T-helper 1 cell (primary cell): ENCODE data around the gene JPH4.
"Not testable (repeated sequence)": the region's sequence is repeated elsewhere in the genome, so short reads cannot be mapped to it uniquely, and the experiment has no call there.

Source experiments
- DNase-seq, 5 donors: peaks; one replicate each; pipeline ENCODE4 v3.0.0-alpha.2; 2012 to 2020
- total RNA-seq, 4 donors: gene quantifications; one replicate each; lab custom pipeline; 2026; lab: John Stamatoyannopoulos, UW

The JPH4 gene
- total RNA-seq: 0 to 0.12 (median 0) reads per million in 4 donors

DNA sequence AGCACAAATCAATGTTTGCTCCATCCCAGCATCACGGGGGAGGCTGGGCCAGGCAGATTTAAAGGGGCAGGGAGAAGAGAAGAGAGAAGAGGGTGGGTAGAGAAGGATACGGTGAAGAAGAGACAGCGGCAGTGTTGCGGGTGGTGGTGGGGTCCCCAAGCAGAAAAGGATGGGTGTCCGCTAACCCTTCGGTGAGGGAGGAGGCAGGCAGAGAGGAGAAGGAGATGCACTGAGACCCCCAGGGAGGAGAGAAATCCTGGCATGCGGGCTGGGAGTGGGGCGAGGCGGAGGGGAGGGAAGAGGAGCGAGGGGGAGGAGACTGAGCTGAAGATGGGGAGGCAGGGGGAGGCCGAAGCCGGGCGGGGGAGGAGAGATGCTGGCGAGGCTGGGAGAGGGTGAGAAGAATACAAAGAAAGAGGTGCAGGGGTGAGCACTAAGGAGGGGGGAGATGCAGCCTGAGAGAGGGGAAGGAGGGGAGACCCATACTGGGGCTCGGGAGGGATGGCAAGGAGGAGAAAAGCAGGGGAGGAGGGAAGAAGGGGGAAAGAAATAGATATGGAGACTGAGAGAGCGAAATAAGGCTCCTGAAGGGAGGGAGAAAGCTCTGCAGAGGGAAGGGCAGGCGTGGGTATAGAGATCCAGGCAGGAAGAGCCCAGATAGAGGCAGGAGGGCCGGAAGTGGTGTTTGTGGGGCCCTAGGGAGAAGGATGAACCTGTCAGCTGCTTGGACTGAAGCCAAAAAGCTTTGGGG is at the start of gene JPH4:
Gene JPH4, minus strand, starts transcription at position 231 of the 751 bp plus-strand sequence. CDS start 1,337 bp downstream, outside the sequence.
- DNase-seq: no peak

DNA sequence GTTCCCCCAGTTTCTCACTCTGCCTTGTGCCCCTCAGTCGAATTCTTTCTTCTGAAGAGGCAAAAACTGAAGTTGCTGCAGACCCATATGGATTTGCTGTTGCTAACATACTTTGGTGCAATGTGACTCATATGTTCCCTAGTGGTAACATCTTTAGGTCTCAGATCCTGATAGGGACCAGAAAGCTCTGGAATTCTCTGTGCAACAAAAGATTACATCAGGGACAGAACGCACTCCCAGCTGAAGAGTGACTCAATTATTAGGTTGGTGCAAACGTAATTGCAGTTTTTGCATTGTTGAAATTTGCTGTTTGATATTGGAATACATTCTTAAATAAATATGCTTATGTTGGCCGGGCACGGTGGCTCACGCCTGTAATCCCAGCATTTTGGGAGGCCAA is 49.4 kb upstream of the JPH4 start:
- no peak for DNase-seq

DNA sequence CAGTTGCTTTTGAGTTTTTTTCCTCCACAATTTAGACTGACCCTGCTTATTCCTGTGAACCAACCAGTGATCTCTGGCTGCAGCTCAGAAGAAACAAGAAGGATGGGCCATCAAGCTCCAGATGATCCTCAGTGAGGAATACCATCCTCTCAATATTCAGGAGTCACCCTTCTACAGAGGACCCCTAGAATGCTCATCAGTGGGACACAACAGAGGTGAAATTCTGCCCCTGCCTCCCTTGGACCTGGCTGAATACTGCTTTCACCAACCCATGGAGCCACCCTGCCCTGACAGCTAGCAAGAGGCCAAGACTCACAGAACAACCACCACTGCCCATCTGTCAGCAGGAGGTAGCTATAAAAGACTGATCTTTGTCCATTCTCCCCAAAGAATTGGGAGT is 48.4 kb upstream of the JPH4 start:
- DNase-seq: no peak

DNA sequence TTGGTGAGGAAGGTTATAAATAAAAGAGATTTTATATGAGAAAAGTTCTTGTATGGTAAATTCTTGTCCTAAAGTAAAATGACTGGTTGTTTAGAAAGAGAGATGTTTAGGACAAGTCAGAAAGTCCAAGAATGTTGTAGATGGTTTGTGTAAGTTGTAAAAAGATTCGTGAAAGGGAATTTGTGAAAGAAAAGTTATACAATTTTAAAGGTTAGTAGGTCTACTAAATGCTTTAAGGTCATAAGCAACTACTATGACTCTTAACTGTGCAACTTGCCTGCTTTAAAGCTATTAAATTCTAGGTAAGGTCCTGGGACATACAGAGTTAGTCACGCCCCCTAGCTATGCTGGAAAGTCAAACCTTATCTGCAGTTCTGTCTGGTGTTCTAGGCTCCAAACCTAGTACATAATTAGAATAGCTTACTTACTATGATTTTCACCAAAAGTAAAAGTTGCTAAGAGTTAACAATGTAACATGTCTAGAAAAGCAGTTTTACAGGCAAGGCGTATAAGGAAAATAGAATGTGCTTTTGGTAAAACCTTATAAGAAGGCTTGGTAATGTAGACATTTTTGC is 46.3 kb upstream of the JPH4 start:
- no peak for DNase-seq

DNA sequence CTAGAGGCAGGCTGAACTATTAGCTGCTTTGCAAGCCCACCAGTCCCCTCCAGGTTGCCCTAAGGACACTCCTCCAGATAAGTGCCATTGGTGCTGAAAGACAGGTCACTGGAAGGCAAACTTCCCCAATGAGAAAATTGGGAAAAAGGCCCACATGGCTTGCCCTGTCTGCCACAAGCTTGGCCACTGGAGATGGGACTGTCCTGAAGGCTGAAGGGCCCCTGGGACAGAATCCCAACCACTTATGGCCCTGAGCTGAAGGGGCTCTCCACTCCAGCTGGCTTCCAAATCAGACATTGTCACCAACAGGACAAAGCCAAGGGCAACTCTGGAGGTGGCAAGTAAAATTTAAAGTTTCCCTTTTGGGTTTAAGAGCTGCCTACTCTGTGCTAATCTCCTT is 45.4 kb upstream of the JPH4 start:
- no peak for DNase-seq

DNA sequence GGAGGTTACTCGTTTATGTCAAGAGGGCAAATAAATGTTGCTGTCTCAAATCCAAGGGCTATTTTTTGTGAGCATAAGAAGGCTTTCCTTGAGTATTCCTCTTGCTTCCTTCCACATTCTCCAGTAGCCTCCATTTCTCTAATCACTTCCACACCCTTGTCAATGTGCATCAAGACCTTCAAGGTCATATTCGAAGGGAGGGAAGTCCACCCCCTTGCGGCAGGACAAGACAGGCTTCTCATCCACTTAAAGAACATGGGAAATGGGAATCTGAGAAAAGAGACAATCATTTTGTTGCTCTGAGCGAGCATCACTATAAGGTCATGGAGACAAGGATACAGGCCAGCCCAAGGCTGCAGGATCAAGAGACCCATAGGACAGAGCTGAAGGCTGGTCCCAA is 44.4 kb upstream of the JPH4 start:
- DNase-seq: no peak

DNA sequence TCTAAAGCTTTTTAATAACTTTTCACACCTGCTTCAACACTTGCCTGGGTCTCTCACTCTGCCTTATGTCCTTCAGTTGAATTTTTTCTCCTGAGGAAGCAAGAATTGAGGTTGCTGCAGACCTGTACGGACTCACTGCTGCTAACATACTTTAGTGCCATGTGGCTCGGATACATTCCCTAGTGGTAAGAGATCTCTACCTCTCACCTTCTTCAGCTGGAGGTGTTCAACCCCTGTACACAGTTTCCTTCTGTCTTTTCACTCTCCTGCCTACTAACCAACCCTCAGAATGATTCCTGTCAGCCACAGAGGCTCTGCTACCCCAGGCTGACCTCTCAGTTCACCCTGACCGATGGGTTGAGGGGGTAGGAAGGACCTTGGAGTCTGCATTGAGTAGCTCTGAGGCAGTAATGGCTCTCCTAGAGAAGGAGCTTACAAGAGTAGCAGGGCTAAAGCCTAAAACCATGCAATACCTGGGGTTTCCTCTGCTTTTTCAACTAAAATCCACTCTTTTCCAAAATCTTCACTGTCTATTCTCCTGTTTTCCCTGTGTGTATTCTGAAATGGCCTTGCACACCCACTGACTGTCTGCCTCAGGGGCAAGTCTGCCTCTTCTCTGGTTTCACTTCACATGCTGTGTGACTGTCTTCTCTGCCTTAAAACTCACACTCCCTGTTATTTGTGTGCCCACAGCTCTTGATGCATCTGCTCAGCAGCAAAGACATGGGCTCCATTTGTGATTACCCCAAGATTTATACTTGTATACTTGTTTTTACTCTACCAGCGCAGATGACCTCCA is 43.5 kb upstream of the JPH4 start:
- DNase-seq: no peak

DNA sequence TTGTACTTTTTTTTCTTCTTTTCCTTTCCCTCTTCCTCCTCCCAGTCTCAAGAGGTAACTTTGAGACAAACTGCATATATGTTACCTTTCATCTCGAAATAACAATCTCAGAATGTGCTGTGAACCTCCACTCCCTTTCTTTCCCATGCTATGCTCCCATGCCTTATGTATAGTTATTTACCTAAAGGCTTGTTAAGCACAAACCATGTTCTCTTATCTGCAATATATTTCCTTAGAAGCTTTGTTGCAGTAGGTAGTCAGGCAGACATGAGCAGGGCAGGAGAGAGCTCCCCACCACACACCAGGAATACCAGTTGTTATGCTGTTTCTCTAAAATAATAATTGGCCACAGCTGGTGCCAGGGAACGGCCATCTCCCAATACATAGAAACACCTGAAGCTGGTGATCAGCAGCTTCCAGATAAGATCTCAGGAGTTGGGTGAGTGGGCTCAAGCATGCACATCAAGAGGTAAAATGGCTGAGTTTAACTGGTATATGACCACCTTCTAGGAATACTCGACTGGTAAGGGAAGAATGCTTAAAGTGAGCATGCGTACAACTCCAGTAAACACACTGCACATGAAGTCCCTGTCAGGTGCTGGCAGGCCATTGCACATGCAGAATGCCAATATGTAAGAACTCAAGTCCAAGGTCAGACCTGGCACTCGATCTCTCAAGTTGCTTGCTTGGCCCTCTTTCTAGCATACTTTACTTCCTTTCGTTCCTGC is 42.8 kb upstream of the JPH4 start:
- no peak for DNase-seq

DNA sequence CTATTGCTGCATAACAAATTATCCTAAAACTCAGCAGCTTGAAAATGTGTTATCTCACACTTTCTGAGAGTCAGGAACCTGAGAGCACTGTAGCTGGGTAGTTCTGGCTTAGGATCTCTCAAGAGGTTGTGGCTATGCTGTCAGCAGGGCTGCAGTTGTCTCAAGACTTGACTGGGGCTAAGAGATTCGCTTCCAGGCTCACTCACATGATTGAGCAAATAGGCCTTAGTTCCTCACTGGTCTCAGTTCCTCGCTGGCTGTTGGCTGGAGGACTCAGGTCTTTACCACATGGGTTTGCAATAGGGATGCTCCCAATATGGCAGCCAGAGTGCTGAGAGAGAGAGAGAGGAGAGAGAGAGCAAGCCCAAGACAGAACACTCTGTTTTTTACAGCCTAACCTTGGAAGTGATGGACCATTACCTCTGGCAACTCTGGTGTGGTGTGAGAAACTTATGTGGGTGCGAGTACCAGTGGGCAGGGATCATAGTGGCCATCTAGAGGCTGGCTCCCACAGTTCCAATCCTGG is 41.6 kb upstream of the JPH4 start:
- DNase-seq: no peak

DNA sequence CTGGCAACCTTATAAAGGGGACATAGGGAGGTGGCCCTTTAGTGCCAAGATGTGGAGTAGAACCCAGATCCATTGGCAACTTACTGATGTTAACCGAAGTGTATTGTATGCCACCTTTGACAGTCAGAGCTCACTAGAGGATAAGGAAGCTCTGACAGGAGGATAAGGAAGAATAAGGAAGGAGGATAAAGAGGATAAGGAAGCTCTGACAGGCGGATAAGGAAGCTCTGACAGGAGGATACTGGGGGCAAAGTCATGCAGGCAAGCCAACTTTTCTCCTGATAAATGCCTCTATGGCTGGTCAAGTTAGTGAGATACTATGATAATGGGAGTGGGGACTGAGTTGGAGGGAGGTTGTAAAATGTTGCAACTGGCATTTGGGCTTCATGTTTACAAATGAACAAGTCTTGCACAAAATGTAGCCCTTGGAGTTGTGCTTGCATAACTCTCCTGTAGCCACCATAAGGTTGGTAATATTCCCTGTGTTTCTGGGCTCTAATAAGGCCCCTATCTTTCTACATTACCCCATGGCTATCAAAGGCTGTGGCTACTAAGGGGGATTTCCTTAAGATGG is 39.9 kb upstream of the JPH4 start:
- DNase-seq: no peak

DNA sequence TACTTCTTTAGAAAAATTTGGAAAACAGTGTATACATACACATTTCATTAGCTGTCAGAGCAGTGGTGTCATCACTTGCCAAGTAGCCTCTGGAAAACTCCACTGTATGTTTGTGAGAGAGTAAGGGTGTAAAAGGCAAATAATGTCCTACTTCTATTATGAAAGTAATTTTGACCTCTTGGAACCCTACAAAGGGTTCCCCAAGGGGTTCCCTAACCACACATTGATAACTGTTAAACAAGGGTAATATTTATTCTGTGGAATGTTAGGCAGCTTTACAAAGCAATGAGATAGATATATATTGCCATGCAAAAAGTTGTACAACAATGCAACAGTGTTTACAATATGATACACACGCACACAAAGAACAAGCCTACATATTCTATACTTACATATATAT is 38.9 kb upstream of the JPH4 start:
- DNase-seq: no peak

DNA sequence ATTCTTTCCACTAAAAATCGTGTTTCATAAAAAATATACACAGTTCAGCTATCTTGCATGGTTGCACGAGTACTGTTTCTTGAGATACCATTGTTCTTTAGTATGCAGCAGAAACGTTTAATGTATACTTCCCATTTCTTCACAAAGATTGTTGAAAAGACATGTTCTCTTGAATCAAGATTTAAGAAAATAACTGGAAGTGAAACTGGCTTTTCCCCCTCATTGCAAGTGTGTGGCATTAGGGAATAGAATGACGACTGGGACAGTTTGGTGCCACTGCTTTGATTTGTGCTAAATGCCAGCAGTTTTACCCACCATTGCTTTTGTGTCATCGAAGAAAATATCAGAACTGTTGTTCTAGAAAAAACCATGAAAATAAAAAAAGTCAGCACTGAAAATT is 37.3 kb upstream of the JPH4 start:
- no peak for DNase-seq

DNA sequence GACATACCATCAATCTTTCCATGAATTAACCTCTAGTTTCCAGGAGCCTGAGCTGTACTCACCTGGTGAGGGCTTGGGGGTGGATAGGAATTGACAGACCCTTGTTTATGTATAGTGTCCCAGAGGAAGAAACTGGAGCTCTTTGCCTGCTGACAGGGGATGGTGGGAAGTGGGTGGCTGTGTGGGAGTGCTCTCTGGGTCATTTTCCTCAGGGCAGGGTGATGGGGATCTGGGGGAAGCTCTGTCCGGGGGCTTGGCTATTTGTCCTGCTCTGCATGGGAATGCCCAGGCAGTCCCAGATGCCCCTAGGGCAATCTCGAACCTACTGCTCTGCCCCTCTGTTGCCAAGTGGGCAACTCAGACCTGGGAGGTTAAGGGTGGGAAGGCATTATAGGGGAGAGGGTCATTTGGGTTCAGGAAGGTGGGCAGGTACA is 35.8 kb upstream of the JPH4 start:
- DNase-seq: no peak

DNA sequence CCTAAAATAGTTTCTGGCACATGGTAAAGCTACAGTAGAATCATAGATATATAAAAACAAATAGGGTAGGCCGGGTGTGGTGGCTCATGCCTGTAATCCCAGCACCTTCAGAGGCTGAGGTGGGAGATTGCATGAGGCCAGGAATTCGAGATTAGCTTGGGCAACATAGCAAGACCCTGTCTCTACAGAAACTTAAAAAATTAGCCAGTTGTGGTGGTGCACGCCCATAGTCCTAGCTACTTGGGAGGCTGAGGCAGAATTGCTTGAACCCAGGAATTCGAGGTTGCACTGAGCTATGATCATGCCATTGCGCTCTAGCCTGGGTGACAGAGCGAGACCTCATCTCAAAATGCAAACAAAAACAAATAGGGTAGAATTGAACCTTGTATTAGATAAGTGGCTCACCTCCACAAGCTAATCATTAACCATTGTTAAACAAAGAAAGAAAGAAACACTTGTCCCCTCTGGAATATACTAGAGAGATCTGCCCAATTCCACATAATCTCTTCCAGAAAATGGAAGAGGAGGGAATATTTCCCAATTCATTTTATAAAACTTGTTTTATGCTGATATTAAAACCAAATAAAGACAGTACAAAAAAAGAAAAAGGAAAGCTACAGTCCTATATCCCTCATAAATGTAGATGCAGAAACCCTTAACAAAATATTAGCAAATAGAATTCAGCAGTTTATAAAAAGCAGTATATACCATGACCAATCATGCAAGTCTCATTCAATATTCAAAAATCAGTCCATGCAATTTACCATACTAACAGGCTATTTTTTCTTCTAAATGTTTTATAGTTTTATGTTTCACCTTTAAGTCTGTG is 34.9 kb upstream of the JPH4 start:
- no peak for DNase-seq

DNA sequence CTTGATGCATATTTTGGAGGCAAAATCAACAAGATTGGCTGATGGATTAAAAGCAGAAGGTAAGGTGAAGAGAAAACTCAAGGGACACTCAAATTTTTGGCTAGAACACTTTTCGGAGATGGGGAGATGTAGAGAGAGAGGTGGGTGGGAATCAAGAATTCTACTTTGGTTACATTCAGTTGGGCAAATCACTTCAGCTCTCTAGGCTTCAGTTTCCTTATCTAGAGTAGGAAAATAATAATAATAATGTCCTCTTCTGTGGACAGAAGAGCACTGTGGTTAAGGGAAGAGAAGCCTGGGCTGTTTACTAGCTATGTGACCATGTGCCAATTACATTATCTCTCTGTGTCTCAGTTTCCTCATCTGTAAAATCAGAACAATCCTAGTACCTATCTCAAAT is 34.2 kb upstream of the JPH4 start:
- DNase-seq: no peak

DNA sequence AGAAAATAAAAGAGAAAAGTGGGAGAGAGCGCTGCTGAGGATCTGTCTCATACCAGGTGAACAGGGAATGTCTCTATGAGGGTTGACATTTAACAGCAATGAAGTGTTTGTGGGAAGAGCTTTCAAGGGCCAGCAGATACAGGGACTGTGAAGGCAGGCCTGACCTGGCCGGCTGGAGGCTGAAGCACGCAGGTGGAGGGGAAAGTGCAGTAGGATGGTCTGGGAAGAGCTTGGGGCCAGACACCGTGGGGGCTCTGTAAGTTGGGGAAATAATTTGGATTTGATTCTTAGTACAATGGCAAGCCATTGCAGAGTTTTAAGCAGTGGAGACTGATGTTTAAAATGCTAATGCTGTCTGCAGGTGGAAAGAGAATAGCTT is 33.8 kb upstream of the JPH4 start:
- DNase-seq: no peak

DNA sequence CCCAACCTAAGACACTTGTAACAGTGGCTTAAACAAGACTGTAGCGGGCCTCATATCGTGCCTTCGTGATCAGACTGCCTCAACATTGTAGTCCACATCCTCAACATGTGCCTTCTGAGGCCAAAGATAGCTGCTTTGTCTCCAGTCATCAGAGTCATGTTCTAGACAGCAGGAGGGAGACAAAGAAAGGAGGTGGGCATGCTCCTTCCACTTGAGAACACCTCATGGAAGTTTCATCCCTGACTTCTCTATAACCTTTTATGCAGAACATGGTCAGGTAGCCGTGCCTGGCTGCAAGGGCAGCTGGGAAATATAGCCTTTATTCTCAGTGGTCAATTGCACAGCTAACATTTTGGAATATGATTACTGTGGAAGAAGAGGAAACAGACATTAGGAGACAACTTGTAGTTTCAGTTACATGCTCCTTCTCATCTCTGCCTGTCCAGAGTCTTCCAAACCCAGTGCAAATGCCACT is 32.3 kb upstream of the JPH4 start:
- DNase-seq: peak in 1 of 5 donors; percentile 11

DNA sequence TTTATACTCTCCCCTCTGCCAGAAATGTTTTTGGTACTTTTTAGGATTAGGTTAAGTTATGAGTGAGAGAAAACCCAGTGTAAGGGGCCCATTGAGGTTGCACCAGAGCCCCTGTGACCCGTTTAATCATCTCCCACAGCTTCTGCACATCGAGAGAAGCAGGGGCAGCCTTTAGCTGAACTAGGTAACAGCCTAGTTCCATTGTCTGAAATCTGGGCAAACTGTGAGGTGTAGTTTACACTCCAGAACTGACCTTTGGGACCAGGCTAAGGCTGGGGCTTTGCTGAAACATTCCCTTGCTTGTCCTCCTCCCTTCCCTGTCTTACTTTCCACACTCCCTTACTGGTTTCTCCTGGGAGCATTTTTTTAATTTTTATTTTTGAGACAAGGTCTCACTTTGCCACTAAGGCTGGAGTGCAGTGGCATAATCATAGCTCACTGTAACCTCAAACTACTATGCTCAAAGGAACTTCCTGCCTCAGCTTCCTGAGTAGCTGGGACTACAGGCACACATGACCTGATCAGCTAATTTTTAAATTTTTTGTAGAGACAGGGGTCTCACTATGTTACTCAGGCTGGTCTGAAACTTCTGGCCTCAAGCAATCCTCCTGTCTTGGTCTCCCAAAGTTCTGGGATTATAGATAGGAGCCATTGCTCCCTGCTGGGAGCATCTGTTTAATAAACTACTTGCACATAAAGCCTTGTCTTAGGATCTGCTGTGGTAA is 31.7 kb upstream of the JPH4 start:
- peak in 1 of 5 donors; percentile 28 for DNase-seq

DNA sequence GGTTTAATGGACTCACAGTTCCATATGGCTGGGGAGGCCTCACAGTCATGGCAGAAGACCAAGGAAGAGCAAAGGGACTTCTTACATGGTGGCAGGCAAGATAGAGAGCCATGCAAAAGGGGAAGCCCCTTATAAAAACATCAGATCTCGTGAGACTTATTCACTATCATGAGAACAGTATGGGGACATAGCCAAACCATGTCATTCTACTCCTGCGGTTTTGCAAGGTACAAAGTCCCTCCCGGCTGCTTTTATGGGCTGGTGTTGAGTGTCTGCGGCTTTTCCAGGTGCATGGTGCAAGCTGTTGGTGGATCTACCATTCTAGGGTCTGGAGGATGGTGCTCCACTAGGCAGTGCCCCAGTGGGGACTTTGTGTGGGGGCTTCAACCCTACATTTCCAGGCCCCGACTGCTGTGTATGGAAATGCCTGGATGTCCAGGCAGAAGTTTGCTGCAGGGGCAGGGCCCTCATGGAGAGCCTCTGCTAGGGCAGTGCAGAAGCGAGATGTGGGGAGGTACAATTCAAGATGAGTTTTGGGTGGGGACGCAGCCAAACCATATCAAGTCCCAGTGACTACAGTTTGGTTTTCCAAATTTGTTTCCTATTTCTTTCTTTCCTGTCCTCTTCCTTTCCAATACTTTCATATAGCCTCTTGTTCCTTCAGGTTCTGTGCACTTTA is 31.0 kb upstream of the JPH4 start:
- not testable (repeated sequence) for DNase-seq

DNA sequence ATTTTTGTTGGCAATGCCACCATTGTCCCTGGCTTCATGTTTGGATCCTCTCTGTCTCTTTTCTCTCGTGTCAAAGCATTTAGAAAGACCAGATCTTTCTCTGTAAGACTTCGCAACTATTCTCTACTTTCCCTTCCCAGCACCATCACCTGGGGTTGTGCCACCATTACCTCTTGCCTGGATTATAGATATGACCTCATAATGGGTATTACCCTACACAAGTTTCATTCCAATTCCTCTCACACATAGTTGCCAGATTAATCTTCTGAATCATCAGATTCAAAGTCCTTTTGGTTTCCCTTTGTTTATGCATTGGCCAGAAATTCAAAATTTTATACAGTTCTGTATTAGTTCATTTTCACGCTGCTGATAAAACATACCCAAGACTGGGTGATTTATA is 30.4 kb upstream of the JPH4 start:
- no peak for DNase-seq
